NCI-H82 treated with DMSO at 0.1 percent for 48 hours (cell line): ENCODE results near the gene DSCAML1.

Experiments
- DNase-seq: peaks from one replicate; lab custom pipeline; 2025; ENCODE audit not compliant: unreplicated experiment; lab: John Stamatoyannopoulos, UW

Gene DSCAML1

DNA sequence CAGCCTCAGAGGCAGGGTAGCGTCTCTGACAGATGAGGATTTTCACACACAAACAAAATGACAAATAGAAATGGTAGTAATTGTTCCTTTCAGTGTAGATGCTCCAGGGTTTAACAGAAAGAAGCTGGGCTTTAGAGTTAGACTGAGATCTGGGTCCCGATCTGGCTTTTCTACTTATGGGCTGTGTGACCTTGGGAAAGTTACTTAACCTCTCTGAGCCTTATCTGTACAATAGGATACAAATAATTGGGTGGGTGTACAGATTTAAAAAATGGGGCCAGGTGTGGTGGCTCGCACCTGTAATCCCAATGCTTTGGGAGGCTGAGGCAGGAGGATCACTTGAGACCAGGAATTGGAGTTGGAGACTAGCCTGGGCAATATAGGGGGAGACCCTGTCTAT is 264.4 kb downstream of the DSCAML1 start:
- no peak for DNase-seq

DNA sequence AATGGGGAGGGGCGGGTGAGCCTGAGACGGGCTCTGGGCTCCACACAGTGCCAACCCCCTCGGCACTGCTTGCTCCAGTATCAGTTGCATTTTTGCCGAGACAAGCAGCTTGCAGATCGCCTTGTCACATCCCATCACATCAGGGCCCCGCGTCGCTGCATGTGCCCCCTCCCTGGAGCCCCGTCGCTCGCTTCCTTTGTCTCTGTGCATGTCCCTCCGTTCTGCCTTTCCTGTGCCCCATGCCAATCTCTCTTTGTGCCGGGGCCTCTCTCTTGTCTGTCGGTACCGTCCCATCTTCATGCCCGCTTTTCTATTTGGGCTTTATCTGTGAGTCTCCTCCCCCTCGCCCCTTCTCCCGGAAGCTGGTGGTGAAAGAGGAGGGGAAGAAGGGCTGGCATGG is 267.2 kb downstream of the DSCAML1 start:
- no peak for DNase-seq

DNA sequence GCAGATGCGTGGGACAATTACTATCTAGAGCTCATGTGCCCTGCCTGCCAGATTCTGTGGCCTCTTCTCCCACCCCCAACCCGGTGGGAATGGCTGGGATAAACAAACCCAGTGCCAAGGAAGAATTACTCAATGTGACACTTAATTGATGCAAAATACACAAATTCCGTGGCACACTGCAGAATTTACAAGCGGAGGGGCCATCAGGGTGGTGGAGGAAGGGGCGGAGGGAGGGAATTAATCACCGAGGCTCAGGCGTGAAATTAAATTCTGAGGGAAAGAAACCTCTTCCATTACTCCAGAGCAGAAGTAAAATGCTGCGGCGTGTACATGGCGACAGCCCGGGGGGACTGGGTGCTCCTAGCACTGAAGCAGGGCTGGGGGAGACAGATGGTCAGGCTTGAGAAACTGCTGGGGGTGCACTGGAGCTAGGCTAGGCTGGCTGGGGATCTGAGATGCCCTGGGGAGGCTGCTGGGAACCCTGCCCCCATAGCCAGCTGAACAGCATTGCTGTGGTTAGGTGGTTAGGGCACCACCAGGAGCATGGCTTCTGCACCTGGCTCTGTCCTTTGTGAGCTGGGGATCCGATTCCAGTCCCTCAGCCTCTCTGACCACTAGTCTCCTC is 268.8 kb downstream of the DSCAML1 start:
- DNase-seq: peak; percentile 35

DNA sequence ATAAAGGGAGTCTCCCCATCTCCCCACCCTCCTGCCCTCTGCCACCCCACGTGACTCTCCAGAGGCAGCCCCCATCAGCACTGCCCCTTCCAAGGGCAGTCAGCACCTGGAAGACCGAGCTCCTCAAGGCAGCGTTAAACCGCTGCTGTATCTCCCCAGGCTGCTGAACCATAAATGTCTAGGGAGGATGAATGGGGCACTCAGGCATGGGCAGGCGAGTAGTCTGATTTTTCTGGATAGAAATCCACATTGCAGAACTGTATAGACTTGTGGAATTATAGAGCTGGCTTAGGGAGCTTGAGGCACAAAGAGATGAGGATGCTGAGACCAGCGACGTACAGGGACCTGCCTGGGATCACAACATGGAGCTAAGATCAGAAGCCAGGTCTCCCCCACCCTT is 269.7 kb downstream of the DSCAML1 start:
- DNase-seq: no peak

DNA sequence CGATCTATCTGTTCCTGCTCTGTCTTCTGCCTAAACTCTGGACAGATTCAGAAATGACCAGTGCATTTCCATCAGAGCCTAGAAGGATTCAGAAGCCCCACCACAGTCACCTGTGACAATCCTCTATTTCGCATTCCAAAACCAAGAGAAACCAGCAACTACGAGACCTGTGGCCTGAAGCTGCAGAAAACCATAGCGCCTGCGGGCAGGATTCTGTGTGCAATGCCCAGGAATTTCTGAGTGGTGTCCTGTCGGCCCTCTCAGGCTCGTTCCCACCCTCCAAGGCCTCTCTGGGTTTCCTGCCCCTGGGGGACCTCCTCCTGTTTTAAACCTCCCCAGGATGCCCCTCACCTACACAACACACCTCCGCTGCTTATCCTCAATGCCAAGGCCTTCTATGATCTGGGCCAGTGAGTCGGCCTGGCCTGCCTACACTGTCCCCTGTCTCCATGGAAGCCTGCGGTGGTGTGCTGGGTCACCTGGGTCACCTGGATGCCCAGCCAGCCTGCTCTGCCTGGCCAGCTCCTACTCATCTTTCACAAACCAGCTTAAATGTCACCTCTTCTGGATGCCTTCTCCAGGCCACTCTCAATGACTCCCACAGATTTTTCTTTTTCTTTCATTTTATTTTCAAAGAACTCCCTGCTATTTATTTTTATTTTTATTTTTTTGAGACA is 271.0 kb downstream of the DSCAML1 start:
- DNase-seq: no peak

DNA sequence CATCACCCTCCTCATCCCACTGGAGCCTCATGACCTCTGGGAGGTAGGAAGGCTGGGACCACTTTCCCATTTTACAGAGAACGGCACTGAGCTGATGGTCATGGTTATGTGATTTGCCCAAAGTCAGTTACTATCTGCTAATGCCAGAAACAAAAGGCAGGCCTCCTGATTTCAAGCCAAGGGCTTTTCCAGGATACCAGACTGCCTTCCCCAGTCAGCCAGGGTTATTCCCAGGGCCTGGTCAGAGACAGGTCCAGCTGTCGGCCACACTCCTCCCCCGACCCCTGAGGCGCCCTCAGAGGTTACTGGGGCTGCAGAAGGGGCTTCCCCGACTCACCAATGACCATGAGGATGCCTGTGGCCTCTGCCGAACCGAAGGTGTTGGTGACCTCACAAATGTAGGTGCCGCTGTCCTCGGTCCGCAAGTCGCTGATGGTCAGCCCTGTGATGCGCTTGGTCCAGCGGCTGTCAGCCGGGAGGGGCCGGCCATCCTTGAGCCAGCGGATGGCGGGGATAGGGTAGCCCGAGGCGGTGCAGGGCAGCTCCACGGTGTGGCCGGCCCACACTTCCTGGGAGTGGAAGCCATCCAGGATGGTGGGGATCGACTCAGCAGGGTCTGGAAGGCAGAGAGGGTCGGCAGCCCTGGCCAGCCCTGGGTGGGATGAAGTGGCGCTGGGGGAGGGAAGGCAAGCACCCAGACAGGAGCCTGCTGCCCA is 272.4 kb downstream of the DSCAML1 start:
- DNase-seq: no peak

DNA sequence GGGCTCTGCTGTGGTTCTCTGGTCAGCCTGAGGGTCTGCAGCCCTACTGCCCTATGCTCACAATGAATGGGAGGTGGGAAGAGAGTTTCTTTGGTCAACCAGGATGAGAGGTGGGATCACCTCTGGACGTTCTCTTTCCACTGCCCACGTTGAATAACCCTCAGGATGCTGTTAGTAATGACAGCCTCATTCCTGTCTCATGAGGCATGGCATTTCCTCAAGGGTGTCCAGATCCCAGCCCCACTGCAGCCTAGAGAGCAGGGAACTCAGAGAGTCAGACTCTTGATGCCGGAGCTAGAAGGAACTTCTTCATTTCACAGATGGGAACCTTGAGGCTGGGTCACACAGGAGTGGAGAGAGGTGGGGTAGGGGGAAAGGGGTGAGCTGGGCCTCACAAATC is 273.3 kb downstream of the DSCAML1 start:
- DNase-seq: no peak

DNA sequence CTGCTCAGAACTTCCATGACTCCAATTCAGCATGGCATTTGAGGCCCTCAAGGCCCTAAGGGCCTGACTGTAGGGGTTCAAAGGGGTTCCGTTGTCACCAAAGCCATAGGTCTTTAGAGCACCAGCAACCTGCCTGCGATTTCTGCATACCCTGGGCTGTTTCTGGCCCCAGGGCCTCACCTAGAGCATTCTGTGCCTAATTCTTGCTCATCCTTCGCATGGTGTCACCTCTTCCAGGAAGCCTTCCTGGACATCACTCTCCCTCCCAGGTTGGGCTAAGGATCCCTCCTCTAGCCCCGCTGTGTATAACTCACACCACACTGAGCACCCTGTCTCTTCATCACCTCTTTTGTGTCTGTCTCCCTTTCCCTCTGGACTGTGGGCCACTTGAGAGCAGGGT is 275.0 kb downstream of the DSCAML1 start:
- no peak for DNase-seq

DNA sequence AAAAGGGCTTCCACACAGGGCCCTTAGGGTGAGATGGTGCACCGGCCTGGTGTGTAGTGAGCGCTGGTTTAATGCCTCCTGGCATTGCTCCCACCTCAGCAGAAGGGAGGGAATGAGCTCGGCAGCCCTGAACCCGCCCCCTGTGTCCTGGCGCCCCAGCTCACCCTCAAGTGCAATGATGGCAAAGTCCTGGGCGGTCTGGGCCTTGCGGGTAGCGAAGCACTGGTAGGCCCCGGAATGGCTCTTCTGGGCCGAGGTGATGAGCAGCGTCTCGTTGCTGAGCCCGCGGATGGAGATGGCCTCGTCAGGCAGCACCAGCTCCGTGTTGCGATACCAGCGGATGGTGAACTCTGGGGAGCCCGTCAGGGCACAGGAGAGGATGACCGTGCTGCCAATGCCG is 276.1 kb downstream of the DSCAML1 start:
- no peak for DNase-seq

DNA sequence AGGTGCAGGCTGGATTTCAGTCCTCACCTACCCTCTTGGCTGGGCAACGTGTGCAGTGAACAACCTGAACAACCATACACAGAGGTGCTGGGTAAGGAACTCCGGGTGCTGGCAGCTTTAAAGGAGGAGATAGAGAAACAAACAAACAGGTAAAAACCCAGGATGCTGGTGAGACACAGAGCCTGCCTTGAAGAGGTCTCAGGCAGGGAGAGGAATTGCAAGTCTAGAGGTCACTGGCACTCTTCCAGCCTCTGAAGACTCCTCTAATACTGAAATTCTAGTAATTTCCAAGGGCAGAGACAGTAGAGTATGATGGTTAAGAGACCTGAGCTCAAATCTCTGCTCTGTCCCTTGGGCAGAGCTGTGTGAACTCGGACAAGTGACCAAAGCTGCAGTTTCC is 276.8 kb downstream of the DSCAML1 start:
- no peak for DNase-seq

DNA sequence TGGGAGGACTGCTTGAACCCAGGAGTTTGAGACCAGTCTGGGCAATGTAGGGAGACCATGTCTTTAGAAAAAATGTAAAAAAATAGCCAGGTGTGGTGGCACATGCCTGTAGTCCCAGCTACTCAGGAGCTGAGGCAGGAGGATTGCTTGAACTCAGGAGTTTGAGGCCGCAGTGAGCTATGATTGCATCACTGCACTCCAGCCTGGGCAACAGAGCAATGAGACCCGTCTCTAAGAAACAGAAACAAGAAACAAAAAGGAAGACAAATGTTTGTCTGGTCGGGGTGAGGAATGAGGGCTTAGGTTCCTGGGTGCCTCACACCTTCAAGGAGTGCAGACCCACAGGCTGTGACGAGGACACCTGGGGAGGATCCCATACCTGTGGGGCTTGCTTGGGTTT is 277.4 kb downstream of the DSCAML1 start:
- no peak for DNase-seq

DNA sequence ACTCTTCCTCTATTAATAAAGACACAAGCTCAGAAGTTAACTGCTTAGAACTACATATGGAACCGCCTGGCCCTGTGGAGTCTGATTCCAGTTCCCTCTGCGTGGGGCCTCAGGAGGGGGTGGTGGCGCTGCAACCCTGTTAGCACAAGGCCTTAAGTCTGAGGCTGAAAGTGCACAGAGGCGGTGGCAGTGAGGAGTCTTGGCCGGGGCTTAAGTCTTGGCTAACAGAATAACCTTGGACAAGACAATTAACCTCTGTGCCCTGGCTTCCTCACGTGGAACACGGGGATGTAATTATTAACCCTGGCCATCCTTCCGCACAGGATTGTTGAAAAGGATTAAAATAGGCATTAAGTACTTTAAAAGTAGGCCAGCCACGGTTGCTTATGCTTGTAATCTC is 277.8 kb downstream of the DSCAML1 start:
- DNase-seq: peak; percentile 72

DNA sequence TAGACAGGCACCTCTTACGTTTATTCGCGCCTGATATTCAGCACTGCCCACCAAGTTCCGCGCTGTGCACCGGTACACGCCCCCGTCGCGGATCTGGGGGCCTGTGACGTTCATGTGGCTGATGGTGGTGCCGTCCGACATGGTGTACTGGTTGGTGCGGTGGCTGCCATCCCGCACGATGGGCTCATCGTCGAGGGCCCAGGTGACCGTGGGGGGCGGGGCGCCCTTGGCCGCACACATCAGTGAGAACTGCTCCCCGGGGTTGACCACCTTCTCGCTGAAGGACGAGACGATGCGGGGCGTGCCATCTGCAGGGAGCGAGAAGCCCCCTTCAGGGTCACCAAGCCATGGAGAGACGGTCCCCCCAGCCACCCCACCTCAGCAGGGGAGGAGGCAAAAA is 278.6 kb downstream of the DSCAML1 start:
- DNase-seq: no peak

DNA sequence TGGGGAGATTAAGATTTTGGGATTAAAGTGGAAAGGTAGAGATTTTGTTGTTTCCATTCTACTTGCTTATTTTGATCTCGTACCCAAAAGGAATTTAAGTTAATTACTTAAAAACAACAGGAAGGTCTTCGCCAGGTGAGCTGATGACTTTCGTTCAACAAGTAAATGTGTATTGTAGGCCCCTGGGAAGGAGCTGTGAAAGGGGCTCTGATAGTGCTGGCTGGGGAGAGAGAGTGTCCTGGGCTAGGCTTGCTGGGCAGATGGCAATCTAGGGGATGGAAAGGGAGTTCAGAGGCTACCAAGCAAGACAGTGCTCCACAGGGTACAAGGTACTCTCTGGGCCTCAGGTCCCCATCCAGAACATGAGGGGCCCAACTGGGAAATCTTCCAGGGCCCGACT is 279.9 kb downstream of the DSCAML1 start:
- DNase-seq: no peak

DNA sequence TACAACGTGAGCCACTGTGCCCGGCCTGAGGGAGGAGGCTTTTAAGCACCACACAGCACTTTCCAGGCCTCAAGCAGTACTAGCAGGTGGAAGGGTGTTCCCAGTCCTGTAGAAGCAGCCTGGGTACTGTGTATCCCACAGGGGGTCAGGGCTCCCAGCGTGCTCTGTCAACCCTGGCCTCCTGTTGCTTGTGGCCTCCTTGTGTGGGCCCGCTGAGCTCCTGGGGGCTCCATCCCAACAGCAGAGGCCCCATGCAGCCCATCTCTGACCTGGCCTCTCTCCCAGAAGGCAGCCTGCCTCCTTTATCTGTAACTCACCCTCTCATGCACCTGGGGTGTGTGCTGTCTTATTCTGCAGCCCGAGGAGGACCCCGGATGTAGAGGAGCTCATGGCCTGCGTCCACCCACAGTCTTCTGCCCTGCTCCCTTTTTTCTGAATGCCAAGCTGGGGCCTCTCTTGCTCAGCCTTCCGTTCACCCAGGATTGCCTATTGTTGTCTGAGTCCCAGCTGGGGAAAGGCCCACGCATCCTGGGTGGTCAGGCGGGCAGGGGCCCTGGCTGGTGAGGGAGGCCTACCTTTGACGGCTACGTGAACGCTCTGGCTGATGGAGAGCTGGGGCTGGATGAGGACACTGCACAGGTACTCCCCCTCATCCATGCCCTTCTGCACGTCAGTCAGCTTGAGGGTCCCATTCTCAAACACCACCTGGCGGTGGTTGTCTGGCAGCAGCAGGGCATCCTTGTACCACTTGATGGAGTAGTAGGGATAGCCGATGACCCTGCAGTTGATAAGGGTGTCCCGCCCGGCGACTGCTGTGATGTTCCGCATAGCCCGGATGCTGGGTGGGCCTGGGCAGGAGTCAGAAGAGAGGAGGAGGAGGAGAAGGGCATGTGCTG is 280.9 kb downstream of the DSCAML1 start:
- DNase-seq: no peak

DNA sequence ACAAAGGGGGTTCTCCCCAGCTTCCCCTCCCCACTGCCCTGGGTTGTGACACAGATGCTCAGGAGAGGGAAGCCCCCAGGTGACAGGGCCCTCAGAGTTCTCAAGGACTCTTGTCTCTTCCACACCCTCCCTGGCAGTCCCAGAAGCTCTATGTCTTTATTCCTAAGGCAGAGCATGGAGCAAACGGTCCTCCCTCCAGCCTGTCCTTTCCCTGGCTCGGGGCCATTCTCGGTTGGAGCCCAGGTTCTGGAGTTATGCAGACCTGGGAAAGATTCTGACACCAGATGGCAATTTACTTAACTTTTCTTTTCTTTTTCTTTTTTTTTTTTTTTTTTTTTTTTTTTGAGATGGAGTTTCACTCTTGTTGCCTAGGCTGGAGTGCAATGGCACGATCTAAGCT is 282.8 kb downstream of the DSCAML1 start:
- DNase-seq: no peak

DNA sequence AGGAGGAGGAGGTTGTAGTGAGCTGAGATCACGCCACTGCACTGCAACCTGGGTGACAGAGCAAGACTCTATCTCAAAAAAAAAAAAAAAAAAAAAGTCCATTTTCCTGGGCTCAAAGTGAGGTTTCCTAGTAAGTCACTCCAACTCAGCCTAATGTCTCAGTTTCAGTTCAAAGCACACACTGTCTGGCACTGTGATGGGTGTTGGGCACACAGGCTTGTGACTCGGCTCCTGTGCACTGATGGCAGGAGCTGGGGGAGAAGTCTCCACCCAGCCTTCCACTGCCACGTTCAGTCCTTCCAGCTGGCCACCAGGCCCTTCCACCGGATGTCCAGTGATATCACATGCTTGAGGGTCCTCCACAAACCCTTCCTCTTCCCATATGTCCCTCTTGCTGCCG is 283.4 kb downstream of the DSCAML1 start:
- no peak for DNase-seq

DNA sequence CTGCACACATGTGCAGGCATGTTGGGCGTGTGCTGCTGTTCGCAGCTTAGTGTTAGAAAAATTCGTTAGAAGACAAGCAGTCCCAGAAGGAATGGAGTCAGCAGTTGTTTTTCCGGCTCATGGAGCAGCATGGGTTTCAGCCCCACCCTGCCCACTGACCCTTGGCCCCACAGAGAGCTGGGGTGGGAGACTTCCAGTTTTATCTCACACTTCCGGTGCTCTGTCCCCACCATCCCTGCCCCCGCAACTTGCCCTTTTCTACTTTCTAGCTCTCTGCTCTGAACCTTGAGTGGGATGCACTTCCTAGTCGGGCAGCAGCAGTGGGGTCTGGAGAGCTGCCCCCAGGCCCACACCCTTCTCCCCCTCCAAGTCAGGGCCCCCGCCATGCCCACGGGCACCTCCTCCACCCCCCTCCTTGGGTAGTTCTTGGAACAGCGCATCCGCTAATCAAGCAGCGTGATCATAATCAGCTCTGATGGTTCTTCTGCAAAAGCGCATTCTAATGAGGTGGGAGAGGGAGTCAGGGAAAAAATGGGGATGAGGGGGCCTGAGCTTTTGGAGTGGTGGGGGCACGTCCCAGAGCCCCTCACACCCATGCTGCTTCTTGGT is 285.0 kb downstream of the DSCAML1 start:
- DNase-seq: no peak

DNA sequence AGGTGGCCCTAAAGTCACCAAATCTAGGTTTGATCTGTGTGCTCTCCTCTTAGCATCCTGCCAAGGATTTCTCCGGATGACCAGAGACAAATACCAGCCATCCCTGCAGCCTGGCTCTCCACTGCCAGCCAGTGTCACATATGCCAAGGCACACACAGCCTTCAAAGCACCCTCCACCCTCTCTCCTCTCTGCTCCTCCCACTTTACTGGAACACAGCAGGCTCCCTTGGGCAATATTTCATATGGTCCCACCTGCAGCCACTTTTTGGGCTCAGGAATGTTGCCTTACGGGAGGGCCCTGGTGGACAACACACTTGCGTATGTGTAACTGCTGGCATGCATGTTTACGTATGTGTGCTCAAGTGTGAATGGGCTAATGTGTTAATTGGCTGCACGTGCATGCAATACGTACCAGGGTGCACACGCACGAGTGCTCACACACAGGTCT is 285.5 kb downstream of the DSCAML1 start:
- no peak for DNase-seq

DNA sequence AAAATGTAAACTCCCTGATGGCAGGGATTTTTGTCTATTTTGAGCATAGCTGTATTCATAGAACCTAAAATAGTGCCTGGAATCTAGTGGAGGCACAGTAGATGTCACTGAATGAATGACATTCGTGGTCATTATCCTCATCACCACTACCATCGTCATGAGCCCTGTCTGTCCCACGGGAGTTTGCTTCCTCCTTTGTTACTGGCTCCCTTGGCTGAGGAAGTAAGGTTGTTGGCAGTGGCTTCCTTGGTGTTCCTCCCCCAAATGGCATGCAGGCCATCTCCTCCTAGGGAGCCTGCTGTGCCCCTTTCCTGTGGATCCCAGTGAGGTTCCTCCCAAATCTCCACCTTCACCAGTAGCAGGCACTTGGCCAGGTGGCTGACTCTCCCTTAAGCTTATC is 286.4 kb downstream of the DSCAML1 start:
- no peak for DNase-seq

DNA sequence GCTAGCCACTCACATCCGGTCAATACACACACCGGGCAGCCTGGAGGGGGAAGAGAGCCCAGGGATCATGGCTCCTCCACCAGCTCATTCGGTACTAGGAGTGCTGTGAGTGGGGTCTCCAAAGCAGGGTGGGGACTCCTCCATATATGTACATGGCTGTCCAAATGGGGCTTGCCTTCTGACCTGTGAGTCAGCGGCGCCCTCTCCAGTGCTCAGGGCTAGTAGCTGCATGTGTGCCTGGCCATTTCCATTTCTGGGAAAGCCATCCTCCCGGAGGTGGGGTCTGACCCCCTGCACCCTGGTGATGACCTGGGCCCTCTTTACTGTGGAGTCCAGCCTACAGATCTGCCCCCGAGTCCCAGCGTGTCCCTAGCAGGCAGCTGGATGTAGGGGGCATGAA is 287.5 kb downstream of the DSCAML1 start:
- no peak for DNase-seq
